ENCODE measurements around the gene SLC41A2. TPM values are rescaled to one million over a fixed set of nuclear protein-coding genes. Genes with fewer than 3 reads are reported as not detected.
A peak's percentile ranks its signal among the peaks of the same experiment; 100 is the strongest.

Gene SLC41A2
- total RNA-seq, 2 experiments from 2014 or later: 5.3 to 16.4 TPM

GRCh38 chr12:104956870-104957718 is 996 bp downstream of the SLC41A2 start:
- Histone ChIP-seq H2AFZ (ENCODE audit: low read length) (peak overlapping the region; percentile 50; the same call in 1 of the 2 replicates), H3K4me1 (ENCODE audit: insufficient read depth, low read length, poor library complexity, severe bottlenecking) (peaks cover 22% of the 10 kb centered on the region), H3K27ac (ENCODE audit: low read depth, low read length, poor library complexity, severe bottlenecking) (no peak overlapping the region), H3K79me2 (ENCODE audit: insufficient read depth, low read depth, low read length) (0 out of 2 replicates have a peak, but pooled peaks cover 4% of the 10 kb centered on the region), H3K4me2 (ENCODE audit: low read length) (peak overlapping the region; percentile 76), H3K4me3 (ENCODE audit: low read depth, low read length, poor library complexity, severe bottlenecking) (peak overlapping the region; percentile 78), H3K9me3 (ENCODE audit: low read length) (no peaks in the 10 kb centered on the region), H3K36me3 (ENCODE audit: insufficient read depth, low read length) (no peaks in the 10 kb centered on the region), H4K20me1 (ENCODE audit: insufficient read depth, low read length) (no peaks in the 10 kb centered on the region), H3K9me2 (ENCODE audit: insufficient read depth, low read length) (no peaks in the 10 kb centered on the region)
- CTCF ChIA-PET (ENCODE audit: unreplicated experiment): no interaction called here
- POLR2A ChIA-PET: interaction anchor here (1.2 kb wide), 1 partner anchor 983 kb away, joined by 4 read pairs; no protein-coding TSS in a partner anchor
- BruUV-seq (replicated peaks): TSS peak; percentile 65
- no peak for DNase-seq (ENCODE audit: low spot score)
- intact Hi-C loops (cut with micrococcal nuclease; ENCODE audit: unreplicated experiment): loop anchor here (5.0 kb wide), 2 partner anchors 575 to 670 kb away; no protein-coding TSS in a partner anchor
- no peak for TF ChIP-seq CTCF (conservative IDR thresholded peaks at IDR 0.05; ENCODE audit: low read length)
- TF ChIP-seq EZH2phosphoT487 (IDR thresholded peaks at IDR 0.05; ENCODE audit: borderline replicate concordance, low read depth, low read length): no peak

GRCh38 chr12:104955703-104956102 is 2.4 kb downstream of the SLC41A2 start:
- H3K4me2 ChIP-seq (ENCODE audit: low read length): no peak overlapping the region
- TF ChIP-seq CTCF (conservative IDR thresholded peaks at IDR 0.05; ENCODE audit: low read length) (no peak), EZH2phosphoT487 (IDR thresholded peaks at IDR 0.05; ENCODE audit: borderline replicate concordance, low read depth, low read length) (no peak)
- 0 out of 2 replicates have a peak, but pooled peaks cover 4% of the 10 kb centered on the region for H3K79me2 ChIP-seq (ENCODE audit: insufficient read depth, low read depth, low read length)
- CTCF ChIA-PET (ENCODE audit: unreplicated experiment): no interaction called here
- H3K4me1 ChIP-seq (ENCODE audit: insufficient read depth, low read length, poor library complexity, severe bottlenecking): peaks cover 22% of the 10 kb centered on the region
- intact Hi-C loops (cut with micrococcal nuclease; ENCODE audit: unreplicated experiment): loop anchor here (5.0 kb wide), 2 partner anchors 573 to 668 kb away; no protein-coding TSS in a partner anchor
- no peak overlapping the region for H2AFZ ChIP-seq (ENCODE audit: low read length)
- no peak overlapping the region for H3K4me3 ChIP-seq (ENCODE audit: low read depth, low read length, poor library complexity, severe bottlenecking)
- H3K9me2 ChIP-seq (ENCODE audit: insufficient read depth, low read length): no peaks in the 10 kb centered on the region
- BruUV-seq (replicated peaks): no TSS peak
- H4K20me1 ChIP-seq (ENCODE audit: insufficient read depth, low read length): no peaks in the 10 kb centered on the region
- no peak for DNase-seq (ENCODE audit: low spot score)
- POLR2A ChIA-PET: interaction anchor here (0.7 to 1.2 kb wide), 2 partner anchors 15 to 982 kb away, joined by 3 to 4 read pairs; no protein-coding TSS in a partner anchor
- H3K27ac ChIP-seq (ENCODE audit: low read depth, low read length, poor library complexity, severe bottlenecking): no peak overlapping the region
- no peaks in the 10 kb centered on the region for H3K36me3 ChIP-seq (ENCODE audit: insufficient read depth, low read length)
- H3K9me3 ChIP-seq (ENCODE audit: low read length): no peaks in the 10 kb centered on the region
